HepG2 (cell line): ENCODE measurements around the gene DACT2. TPM values are rescaled to one million over a fixed set of nuclear protein-coding genes. Genes with fewer than 3 reads are reported as not detected.
A peak's percentile ranks its signal among the peaks of the same experiment; 100 is the strongest.

Experiments used
- ATAC-seq: fragments of 200-7000 bp; cut with Tn5 transposase; 3 replicates; pipeline ENCODE4 v1.9.1; 2020; ENCODE audit warnings: mild to moderate bottlenecking, moderate library complexity
- BruUV-seq: library from RNA; stranded (reverse); fragments of 400-500 nt; replicated peaks from 2 replicates; lab custom pipeline; 2021; lab: Mats Ljungman, UMichigan
- CTCF ChIA-PET: fragments of 300-600 bp; formaldehyde crosslinking; extraction: SDS; loops from one replicate; lab custom pipeline; 2021; ENCODE audit warnings: low total read pairs, inconsistent platforms, low intra/inter-chr PET ratio; lab: Yijun Ruan, JAX
- POLR2A ChIA-PET: fragments of 350-600 bp; sonication (Branson Sonifier 250); formaldehyde crosslinking; loops from one replicate; lab custom pipeline; 2020; ENCODE audit warnings: antibody characterized with exemption, inconsistent platforms; lab: Yijun Ruan, JAX
- DNase-seq: peaks from one replicate; pipeline ENCODE4 v3.0.0-alpha.2; 2015; ENCODE audit warnings: low spot score
- FAIRE-seq: peaks from 3 replicates; lab custom pipeline; 2011; peaks lifted over from hg19 to GRCh38; lab: Jason Lieb, UNC
- H2AFZ ChIP-seq: one replicate; pipeline ENCODE4 v1.6.1; 2011; ENCODE audit warnings: low read length, inconsistent platforms
- H3K27ac ChIP-seq: fragments of 300-600 bp; 3 replicates; pipeline ENCODE4 v1.8.0; 2011; ENCODE audit warnings: mixed run types, mild to moderate bottlenecking, mixed read lengths, low read length, inconsistent platforms; ENCODE audit not compliant: insufficient read depth; ENCODE audit errors: extremely low read length
- H3K27me3 ChIP-seq, 2 experiments: fragments of 200-600 bp in 1 of 2; 2 replicates in 1 of 2; 3 replicates in 1 of 2; pipeline versions ENCODE4 v1.6.0 to v1.8.0; 2011; ENCODE audit warnings: low read length in 2 of 2, mild to moderate bottlenecking in 2 of 2, moderate library complexity in 2 of 2, inconsistent platforms in 1 of 2; ENCODE audit not compliant: insufficient read depth in 2 of 2, control insufficient read depth in 1 of 2
- H3K36me3 ChIP-seq, 2 experiments: fragments of 200-600 bp in 1 of 2; replicated peaks in 1 of 2; 2 replicates in 1 of 2; 3 replicates in 1 of 2; pipeline versions ENCODE4 v1.5.1 to v1.8.0; 2011; ENCODE audit warnings: low read length in 2 of 2, inconsistent platforms in 1 of 2; ENCODE audit not compliant: insufficient read depth in 2 of 2, control insufficient read depth in 1 of 2
- H3K4me1 ChIP-seq: 2 replicates; pipeline ENCODE4 v1.5.1; 2012; ENCODE audit warnings: low read length, inconsistent platforms; ENCODE audit not compliant: insufficient read depth
- H3K4me2 ChIP-seq: 2 replicates; pipeline ENCODE4 v1.6.0; 2011; ENCODE audit warnings: low read depth, low read length, inconsistent platforms
- H3K4me3 ChIP-seq, 3 experiments: fragments of 200-600 bp in 1 of 3; sonication (generic), shearing (Covaris generic) in 1 of 3; replicated peaks in 1 of 3; 2 replicates each; pipeline ENCODE4 v1.5.1; 2011 to 2016; ENCODE audit warnings: low read length in 3 of 3, inconsistent platforms in 2 of 3, low read depth in 2 of 3, mild to moderate bottlenecking in 2 of 3, control low read depth in 1 of 3, mixed read lengths in 1 of 3; ENCODE audit not compliant: insufficient read depth in 1 of 3
- H3K79me2 ChIP-seq: one replicate; pipeline ENCODE4 v1.6.1; 2011; ENCODE audit warnings: low read length, inconsistent platforms; ENCODE audit not compliant: insufficient read depth
- H3K9ac ChIP-seq: 2 replicates; pipeline ENCODE4 v1.6.0; 2011; ENCODE audit warnings: mild to moderate bottlenecking, low read depth, low read length, inconsistent platforms; ENCODE audit not compliant: insufficient read depth
- H3K9me3 ChIP-seq: 2 replicates; pipeline ENCODE4 v1.5.1; 2012; ENCODE audit warnings: mild to moderate bottlenecking, low read length
- H4K20me1 ChIP-seq: 2 replicates; pipeline ENCODE4 v1.6.0; 2011; ENCODE audit warnings: inconsistent platforms, mild to moderate bottlenecking, low read length, moderate library complexity; ENCODE audit not compliant: insufficient read depth
- ADNP ChIP-seq: sonication (generic); formaldehyde crosslinking; IDR thresholded peaks from 2 replicates; pipeline ENCODE4 v1.4.0; 2020; ENCODE audit warnings: missing genetic modification reagents
- CREB1 ChIP-seq, 2 experiments: fragments of 450-650 bp in 1 of 2; IDR thresholded peaks; 2 replicates each; pipeline ENCODE4 v1.6.1; 2016 to 2017; ENCODE audit warnings: control low read depth in 1 of 2, mild to moderate bottlenecking in 1 of 2, missing compliant biosample characterization in 1 of 2, missing genetic modification characterization in 1 of 2
- EED ChIP-seq: sonication (generic); formaldehyde crosslinking; IDR thresholded peaks from 2 replicates; pipeline ENCODE4 v1.5.0; 2020; ENCODE audit warnings: mild to moderate bottlenecking, missing genetic modification reagents
- FOXJ3 ChIP-seq: sonication (generic); formaldehyde crosslinking; IDR thresholded peaks from 2 replicates; pipeline ENCODE4 v1.4.0; 2020; ENCODE audit warnings: missing genetic modification reagents, mild to moderate bottlenecking, borderline replicate concordance
- FOXO1 ChIP-seq: sonication (generic); formaldehyde crosslinking; IDR thresholded peaks from 2 replicates; pipeline ENCODE4 v1.4.0; 2020; ENCODE audit warnings: missing genetic modification reagents
- HCFC1 ChIP-seq: fragments of 150-350 bp; IDR thresholded peaks from 2 replicates; pipeline ENCODE4 v1.6.1; 2014; ENCODE audit warnings: low read depth, low read length
- HHEX ChIP-seq: IDR thresholded peaks from 2 replicates; pipeline ENCODE4 v1.6.1; 2016; ENCODE audit warnings: control low read depth
- HNRNPK ChIP-seq: fragments of 200-400 bp; formaldehyde crosslinking; IDR thresholded peaks from 2 replicates; pipeline ENCODE4 v1.6.1; 2018; ENCODE audit warnings: low read length, low read depth, moderate library complexity, mild to moderate bottlenecking; ENCODE audit not compliant: poor library complexity, severe bottlenecking
- MNT ChIP-seq: fragments of 450-650 bp; IDR thresholded peaks from 2 replicates; pipeline ENCODE4 v1.6.1; 2016
- MTA1 ChIP-seq: sonication (generic); formaldehyde crosslinking; IDR thresholded peaks from 2 replicates; pipeline ENCODE4 v1.4.0; 2020; ENCODE audit warnings: missing genetic modification reagents, mild to moderate bottlenecking, borderline replicate concordance
- RBM22 ChIP-seq: fragments of 200-400 bp; formaldehyde crosslinking; optimal IDR thresholded peaks from 2 replicates; pipeline ENCODE3; 2017; ENCODE audit warnings: mild to moderate bottlenecking, low read length, moderate library complexity
- RFXAP ChIP-seq: sonication (generic); formaldehyde crosslinking; IDR thresholded peaks from 2 replicates; pipeline ENCODE4 v1.4.0; 2020; ENCODE audit warnings: missing genetic modification reagents, borderline replicate concordance
- ZBTB33 ChIP-seq: sonication (generic); formaldehyde crosslinking; IDR thresholded peaks from 2 replicates; pipeline ENCODE4 v1.4.0; 2020; ENCODE audit warnings: missing genetic modification reagents
- ZNF142 ChIP-seq: sonication (generic); formaldehyde crosslinking; IDR thresholded peaks from 2 replicates; pipeline ENCODE4 v1.4.0; 2020; ENCODE audit warnings: missing genetic modification reagents
- ZNF768 ChIP-seq: sonication (generic); formaldehyde crosslinking; IDR thresholded peaks from 2 replicates; pipeline ENCODE4 v1.4.0; 2020; ENCODE audit warnings: missing genetic modification reagents
- ZNF782 ChIP-seq: sonication (generic); formaldehyde crosslinking; IDR thresholded peaks from 2 replicates; pipeline ENCODE4 v1.4.0; 2020; ENCODE audit warnings: missing genetic modification reagents, mild to moderate bottlenecking, borderline replicate concordance
- WGBS: methylation state at CpG from one replicate; pipeline ENCODE4 v1.1.6; 2017; ENCODE audit warnings: low lambda C conversion rate; 5-methylcytosine and 5-hydroxymethylcytosine counted together
- in situ Hi-C: cut with HindIII; loops from 2 replicates; pipeline ENCODE4 v1.10.0; 2017; ENCODE audit warnings: low pct_unique_long_range_greater_than_20kb; ENCODE audit not compliant: extremely low pct_ligation_motif_present
- intact Hi-C: fragments of 100-400 bp; cut with micrococcal nuclease; formaldehyde crosslinking; loops from one replicate; pipeline ENCODE4 v1.10.0; 2022; ENCODE audit not compliant: unreplicated experiment
- polyA plus RNA-seq, 8 experiments: library from polyadenylated mRNA; depleted of rRNA in 3 of 8; stranded (reverse) in 7 of 8; unstranded in 1 of 8; fragments of >200 nt; fragmentation: Illumina TruSeq in 4 of 8; extraction: Trizol in 4 of 8; gene quantifications; 2 replicates each; pipeline versions ENCODE4 v1.2.1 to v1.2.3, GENCODE V29; 2011 to 2016; ENCODE audit warnings: low read depth in 4 of 8, missing spikeins in 1 of 8, mixed read lengths in 1 of 8; ENCODE audit not compliant: insufficient read depth in 1 of 8
- total RNA-seq, 5 experiments: library from RNA; depleted of rRNA; stranded (reverse); fragments of >200 nt; fragmentation: Illumina TruSeq; extraction: Trizol; gene quantifications; 2 replicates each; pipeline ENCODE4 v1.2.3, GENCODE V29; 2016; ENCODE audit warnings: low read depth in 1 of 5

Gene DACT2
- total and polyA plus RNA-seq, 2 of the 13 experiments (the other 11 are each of a cell fraction or from before 2014, with no cell fraction given) = 0.15 TPM; not detected in 1

DNA sequence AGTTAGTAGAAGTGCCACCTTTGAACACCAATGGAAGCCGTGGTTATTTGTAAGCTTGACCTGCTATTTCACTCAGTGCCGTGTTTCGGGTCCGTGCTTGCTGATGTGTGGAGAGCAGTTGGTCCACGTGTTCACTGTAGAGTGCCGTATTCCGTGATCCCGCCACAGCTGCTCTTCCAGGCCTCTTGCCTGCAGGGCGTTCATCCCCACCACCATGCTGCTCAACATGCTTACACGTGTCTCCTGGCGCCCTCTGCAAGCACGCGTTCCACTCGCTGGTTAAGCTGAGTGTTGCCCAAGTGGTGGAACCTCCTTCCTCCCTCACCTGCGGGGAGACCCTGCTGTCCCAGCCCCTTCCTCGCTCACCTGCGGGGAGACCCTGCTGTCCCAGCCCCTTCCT, 28.0 kb upstream of the DACT2 start:
- Histone ChIP-seq H2AFZ (no peak overlapping the region), H3K9me3 (no peaks in the 10 kb centered on the region), H3K27me3 (peaks cover 0 to 15% of the 10 kb centered on the region in 2 experiments; a peak in 3 of 5 replicates), H3K27ac (no peak overlapping the region), H3K4me3 (no peak overlapping the region), H3K79me2 (no peaks in the 10 kb centered on the region), H4K20me1 (no peaks in the 10 kb centered on the region), H3K36me3 (no peaks in the 10 kb centered on the region), H3K4me1 (peaks cover 15% of the 10 kb centered on the region), H3K9ac (no peak overlapping the region), H3K4me2 (no peak overlapping the region)
- no peak for DNase-seq
- POLR2A ChIA-PET = no interaction called here
- intact Hi-C loops (no loop called here), in situ Hi-C loops (no loop called here)
- ATAC-seq = no peak
- no TSS peak for BruUV-seq
- FAIRE-seq = no peak
- TF ChIP-seq ADNP (CRISPR knock-in tag) = no peak
- TF ChIP-seq RFXAP (CRISPR knock-in tag) = no peak
- no peak for TF ChIP-seq ZNF142
- no peak for TF ChIP-seq HCFC1
- peak; percentile 18; the same call in 1 of the 2 replicates for TF ChIP-seq ZBTB33
- TF ChIP-seq HHEX (CRISPR knock-in tag) = no peak
- no peak for TF ChIP-seq FOXO1
- TF ChIP-seq ZNF768 (CRISPR knock-in tag) = no peak
- TF ChIP-seq FOXJ3 (CRISPR knock-in tag) = no peak
- no peak for TF ChIP-seq HNRNPK
- peak; percentile 42 for TF ChIP-seq MNT
- TF ChIP-seq RBM22 = no peak
- no peak for TF ChIP-seq MTA1 (CRISPR knock-in tag)
- no peak for TF ChIP-seq CREB1 (IDR thresholded peaks at IDR 0.05)
- no peak for TF ChIP-seq CREB1 (CRISPR knock-in tag; IDR thresholded peaks at IDR 0.05)
- TF ChIP-seq EED (CRISPR knock-in tag) = no peak
- no peak for TF ChIP-seq ZNF782
- 83% methylated on average over 17 of the region's 17 CpGs for WGBS
- CTCF ChIA-PET = no interaction called here
